ENCODE measurements around the gene PLA2G2F. TPM values are rescaled to one million over a fixed set of nuclear protein-coding genes. Genes with fewer than 3 reads are reported as not detected.

Gene PLA2G2F
- total RNA-seq, 1 experiment from 2014 or later: not detected

DNA sequence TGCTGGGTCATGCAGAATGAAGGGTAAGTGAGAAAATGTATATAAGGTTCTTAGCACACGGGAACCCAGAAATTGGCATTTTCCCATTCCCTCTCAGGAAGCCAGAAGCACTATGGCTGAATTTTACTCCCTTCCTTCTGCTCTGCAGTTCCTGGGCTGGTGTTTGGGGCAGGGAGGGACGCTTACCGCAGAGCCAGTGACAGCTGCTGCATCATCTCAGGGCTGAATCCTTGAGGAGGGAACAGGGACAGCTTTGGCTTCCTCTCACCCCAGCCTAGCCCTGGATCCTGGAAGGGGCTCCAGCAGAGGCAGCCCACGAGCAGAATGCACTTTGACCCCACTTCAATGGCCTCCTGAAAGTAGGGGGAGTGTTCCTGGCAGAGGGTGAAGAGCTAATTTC is 31.8 kb upstream of the PLA2G2F start:
- ChIA-PET CTCF (no interaction called here), POLR2A (no interaction called here)
- no peaks in the 10 kb centered on the region for H3K36me3 Mint-ChIP-seq (ENCODE audit: insufficient read depth, unreplicated experiment)
- H3K9me3 Mint-ChIP-seq (ENCODE audit: unreplicated experiment): no peaks in the 10 kb centered on the region
- no peak for TF ChIP-seq CTCF (IDR thresholded peaks at IDR 0.05; ENCODE audit: unreplicated experiment)
- no peak for DNase-seq (ENCODE audit: unreplicated experiment)
- H3K4me3 Mint-ChIP-seq (ENCODE audit: unreplicated experiment): no peak overlapping the region
- no TSS peak for BruUV-seq (replicated peaks)
- no peak overlapping the region for H3K27ac Mint-ChIP-seq (ENCODE audit: low read depth, unreplicated experiment)
- intact Hi-C loops (cut with micrococcal nuclease): loop anchor here (10.0 kb wide), 1 partner anchor 133 kb away; the partner anchor contains the start of gene PLA2G2A
- H3K4me1 Mint-ChIP-seq (ENCODE audit: insufficient read depth, unreplicated experiment): peaks cover 16% of the 10 kb centered on the region
- no peaks in the 10 kb centered on the region for H3K27me3 Mint-ChIP-seq (ENCODE audit: insufficient read depth, unreplicated experiment)

DNA sequence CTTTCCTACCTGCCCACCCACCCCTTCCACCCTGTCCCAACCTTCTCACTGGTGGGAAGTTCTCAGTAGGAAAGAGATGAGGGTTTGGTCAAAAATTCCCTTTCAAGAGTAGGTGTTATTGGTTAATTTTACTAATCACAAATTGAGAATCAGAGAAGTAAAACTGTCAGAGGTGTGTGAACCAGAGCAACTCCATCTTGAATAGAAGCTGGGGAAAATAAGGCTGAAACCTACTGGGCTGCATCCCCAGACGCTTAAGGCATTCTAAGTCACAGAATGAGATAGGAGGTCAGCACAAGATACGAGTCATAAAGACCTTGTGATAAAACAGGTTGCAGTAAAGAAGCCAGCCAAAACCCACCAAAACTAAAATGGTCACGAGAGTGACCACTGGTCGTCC is 31.3 kb upstream of the PLA2G2F start:
- Mint-ChIP-seq H3K4me3 (ENCODE audit: unreplicated experiment) (no peak overlapping the region), H3K27ac (ENCODE audit: low read depth, unreplicated experiment) (no peak overlapping the region), H3K27me3 (ENCODE audit: insufficient read depth, unreplicated experiment) (no peaks in the 10 kb centered on the region), H3K9me3 (ENCODE audit: unreplicated experiment) (no peaks in the 10 kb centered on the region), H3K4me1 (ENCODE audit: insufficient read depth, unreplicated experiment) (peaks cover 14% of the 10 kb centered on the region), H3K36me3 (ENCODE audit: insufficient read depth, unreplicated experiment) (no peaks in the 10 kb centered on the region)
- ChIA-PET POLR2A (no interaction called here), CTCF (no interaction called here)
- intact Hi-C loops (cut with micrococcal nuclease): loop anchor here (10.0 kb wide), 1 partner anchor 133 kb away; the partner anchor contains the start of gene PLA2G2A
- TF ChIP-seq CTCF (IDR thresholded peaks at IDR 0.05; ENCODE audit: unreplicated experiment): no peak
- BruUV-seq (replicated peaks): no TSS peak
- DNase-seq (ENCODE audit: unreplicated experiment): no peak

DNA sequence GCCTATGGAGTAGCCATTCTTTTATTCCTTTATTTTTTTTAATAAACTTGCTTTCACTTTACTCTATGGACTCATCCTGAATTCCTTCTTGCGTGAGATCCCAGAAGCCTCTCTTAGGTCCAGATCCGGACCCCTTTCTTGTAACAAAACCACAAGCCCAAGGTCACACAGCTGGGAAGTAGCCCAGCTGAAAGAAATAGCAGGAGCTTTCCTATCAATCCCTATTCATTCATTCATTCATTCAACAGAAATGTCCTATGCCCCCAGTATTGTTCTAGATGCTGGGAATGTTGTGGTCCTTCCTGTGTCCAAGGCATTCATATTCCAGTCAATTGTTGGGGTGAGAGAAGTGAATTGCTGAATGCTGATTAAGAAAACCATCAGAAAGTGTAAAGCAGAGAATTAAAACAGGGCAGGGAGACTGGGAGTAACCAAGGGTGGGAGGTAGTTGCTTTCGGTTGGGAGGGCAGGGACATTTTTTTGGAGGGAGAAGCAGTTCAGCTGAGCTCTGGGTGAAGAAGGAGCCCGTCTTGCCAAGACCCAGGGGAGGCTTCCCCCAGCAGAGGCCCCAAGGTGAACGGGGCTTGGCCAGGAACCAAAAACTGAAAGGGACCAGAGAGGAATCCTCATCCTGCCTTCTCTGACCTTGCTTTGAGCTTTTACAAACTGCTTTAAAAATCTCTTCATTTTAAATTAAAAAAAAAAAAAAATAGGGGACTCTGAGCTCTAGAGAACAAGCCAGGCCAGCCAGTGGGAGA is 30.6 kb upstream of the PLA2G2F start:
- H3K27ac Mint-ChIP-seq (ENCODE audit: low read depth, unreplicated experiment): no peak overlapping the region
- ChIA-PET CTCF (interaction anchor here (0.5 kb wide), 1 partner anchor 993 kb away, joined by 4 read pairs; no protein-coding TSS in a partner anchor), POLR2A (no interaction called here)
- no peak overlapping the region for H3K4me3 Mint-ChIP-seq (ENCODE audit: unreplicated experiment)
- no peaks in the 10 kb centered on the region for H3K36me3 Mint-ChIP-seq (ENCODE audit: insufficient read depth, unreplicated experiment)
- DNase-seq (ENCODE audit: unreplicated experiment): no peak
- intact Hi-C loops (cut with micrococcal nuclease): loop anchor here (10.0 kb wide), 1 partner anchor 134 kb away; the partner anchor contains the start of gene PLA2G2A
- H3K4me1 Mint-ChIP-seq (ENCODE audit: insufficient read depth, unreplicated experiment): peaks cover 9% of the 10 kb centered on the region
- no peaks in the 10 kb centered on the region for H3K27me3 Mint-ChIP-seq (ENCODE audit: insufficient read depth, unreplicated experiment)
- no peak for TF ChIP-seq CTCF (IDR thresholded peaks at IDR 0.05; ENCODE audit: unreplicated experiment)
- H3K9me3 Mint-ChIP-seq (ENCODE audit: unreplicated experiment): no peaks in the 10 kb centered on the region
- BruUV-seq (replicated peaks): no TSS peak

GRCh38 chr1:20109223-20109856 is 29.8 kb upstream of the PLA2G2F start:
- intact Hi-C loops (cut with micrococcal nuclease): loop anchor here (10.0 kb wide), 1 partner anchor 135 kb away; the partner anchor contains the start of gene PLA2G2A
- Mint-ChIP-seq H3K27me3 (ENCODE audit: insufficient read depth, unreplicated experiment) (no peaks in the 10 kb centered on the region), H3K36me3 (ENCODE audit: insufficient read depth, unreplicated experiment) (no peaks in the 10 kb centered on the region), H3K4me3 (ENCODE audit: unreplicated experiment) (no peak overlapping the region), H3K9me3 (ENCODE audit: unreplicated experiment) (no peaks in the 10 kb centered on the region), H3K27ac (ENCODE audit: low read depth, unreplicated experiment) (no peak overlapping the region), H3K4me1 (ENCODE audit: insufficient read depth, unreplicated experiment) (peaks cover 9% of the 10 kb centered on the region)
- no peak for DNase-seq (ENCODE audit: unreplicated experiment)
- BruUV-seq (replicated peaks): no TSS peak
- CTCF ChIA-PET: interaction anchor here (1.9 kb wide), 1 partner anchor 43 kb away, joined by 5 read pairs; no protein-coding TSS in a partner anchor
- POLR2A ChIA-PET: no interaction called here
- TF ChIP-seq CTCF (IDR thresholded peaks at IDR 0.05; ENCODE audit: unreplicated experiment): no peak

Measured in MCF 10A (cell line).